ENCODE measurements around the gene HPSE2. TPM values are rescaled to one million over a fixed set of nuclear protein-coding genes. Genes with fewer than 3 reads are reported as not detected.

The HPSE2 gene
- total and polyA plus RNA-seq, 2 experiments from 2014 or later = 0.10 to 0.24 TPM

DNA sequence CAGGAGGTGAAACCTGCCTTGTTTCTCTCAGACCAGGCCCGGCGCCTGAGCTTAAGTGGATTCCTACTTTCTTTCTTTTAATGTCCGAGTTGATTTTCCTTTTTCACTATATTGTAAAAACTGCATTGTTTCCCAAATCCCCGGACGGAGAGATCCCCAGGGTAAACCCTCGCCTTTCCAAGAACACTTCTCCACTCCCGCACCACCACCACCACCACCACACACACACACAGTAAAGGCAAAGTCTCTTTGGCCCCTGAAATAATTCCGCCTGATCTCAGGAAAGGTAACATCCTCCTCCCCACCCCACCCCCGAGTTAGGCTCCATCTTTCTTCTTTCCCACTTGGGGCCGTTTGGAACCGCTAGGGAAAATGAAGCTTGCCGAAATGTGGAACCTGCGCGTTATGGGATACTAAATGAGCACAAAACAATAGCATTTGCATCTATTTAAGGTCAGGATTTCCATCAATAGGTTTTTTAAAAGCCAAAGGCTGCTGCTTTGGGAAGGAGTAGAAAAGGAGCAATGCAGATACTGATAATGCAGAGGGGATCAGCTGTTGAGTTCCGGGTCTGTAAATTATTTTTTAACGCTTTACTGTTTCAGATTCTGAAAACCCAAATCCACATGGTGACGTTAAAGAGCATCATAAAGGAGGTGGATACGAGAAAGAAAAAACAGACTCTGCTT is 2.5 kb downstream of the HPSE2 start:
- peak overlapping the region; percentile 98 for H2AFZ ChIP-seq
- H3F3A ChIP-seq (replicated peaks; ENCODE audit: low read depth) = peaks cover 14% of the 10 kb centered on the region
- H3K9me2 ChIP-seq (ENCODE audit: insufficient read depth) = no peaks in the 10 kb centered on the region
- Mint-ChIP-seq H3K36me3 (ENCODE audit: low read depth) (no peaks in the 10 kb centered on the region), H3K9me3 (no peaks in the 10 kb centered on the region), H3K27me3 (ENCODE audit: insufficient read depth, low read depth, poor library complexity) (peaks cover 84% of the 10 kb centered on the region), H3K4me3 (peak overlapping the region; percentile 75), H3K4me1 (peaks cover 36% of the 10 kb centered on the region; the same call in 2 of the 3 replicates), H3K27ac (no peak overlapping the region)
- H3K36me3 ChIP-seq (ENCODE audit: insufficient read depth) = no peaks in the 10 kb centered on the region
- H3K4me3 ChIP-seq = peak overlapping the region; percentile 75
- no peak overlapping the region for H3K27ac ChIP-seq (ENCODE audit: low read depth)
- peak; percentile 1; the same call in 2 of the 3 replicates for ATAC-seq
- H3K27me3 ChIP-seq (ENCODE audit: insufficient read depth) = peaks cover 100% of the 10 kb centered on the region
- H3K4me1 ChIP-seq (ENCODE audit: insufficient read depth) = peaks cover 47% of the 10 kb centered on the region
- TF ChIP-seq, protein P1, sequence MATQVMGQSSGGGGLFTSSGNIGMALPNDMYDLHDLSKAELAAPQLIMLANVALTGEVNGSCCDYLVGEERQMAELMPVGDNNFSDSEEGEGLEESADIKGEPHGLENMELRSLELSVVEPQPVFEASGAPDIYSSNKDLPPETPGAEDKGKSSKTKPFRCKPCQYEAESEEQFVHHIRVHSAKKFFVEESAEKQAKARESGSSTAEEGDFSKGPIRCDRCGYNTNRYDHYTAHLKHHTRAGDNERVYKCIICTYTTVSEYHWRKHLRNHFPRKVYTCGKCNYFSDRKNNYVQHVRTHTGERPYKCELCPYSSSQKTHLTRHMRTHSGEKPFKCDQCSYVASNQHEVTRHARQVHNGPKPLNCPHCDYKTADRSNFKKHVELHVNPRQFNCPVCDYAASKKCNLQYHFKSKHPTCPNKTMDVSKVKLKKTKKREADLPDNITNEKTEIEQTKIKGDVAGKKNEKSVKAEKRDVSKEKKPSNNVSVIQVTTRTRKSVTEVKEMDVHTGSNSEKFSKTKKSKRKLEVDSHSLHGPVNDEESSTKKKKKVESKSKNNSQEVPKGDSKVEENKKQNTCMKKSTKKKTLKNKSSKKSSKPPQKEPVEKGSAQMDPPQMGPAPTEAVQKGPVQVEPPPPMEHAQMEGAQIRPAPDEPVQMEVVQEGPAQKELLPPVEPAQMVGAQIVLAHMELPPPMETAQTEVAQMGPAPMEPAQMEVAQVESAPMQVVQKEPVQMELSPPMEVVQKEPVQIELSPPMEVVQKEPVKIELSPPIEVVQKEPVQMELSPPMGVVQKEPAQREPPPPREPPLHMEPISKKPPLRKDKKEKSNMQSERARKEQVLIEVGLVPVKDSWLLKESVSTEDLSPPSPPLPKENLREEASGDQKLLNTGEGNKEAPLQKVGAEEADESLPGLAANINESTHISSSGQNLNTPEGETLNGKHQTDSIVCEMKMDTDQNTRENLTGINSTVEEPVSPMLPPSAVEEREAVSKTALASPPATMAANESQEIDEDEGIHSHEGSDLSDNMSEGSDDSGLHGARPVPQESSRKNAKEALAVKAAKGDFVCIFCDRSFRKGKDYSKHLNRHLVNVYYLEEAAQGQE (IDR thresholded peaks at IDR 0.05; ENCODE audit: unreplicated experiment) = no peak
- peak; percentile 77 for TF ChIP-seq EZH2 (IDR thresholded peaks at IDR 0.05; ENCODE audit: low read depth, unreplicated experiment)
- TF ChIP-seq, protein P2, sequence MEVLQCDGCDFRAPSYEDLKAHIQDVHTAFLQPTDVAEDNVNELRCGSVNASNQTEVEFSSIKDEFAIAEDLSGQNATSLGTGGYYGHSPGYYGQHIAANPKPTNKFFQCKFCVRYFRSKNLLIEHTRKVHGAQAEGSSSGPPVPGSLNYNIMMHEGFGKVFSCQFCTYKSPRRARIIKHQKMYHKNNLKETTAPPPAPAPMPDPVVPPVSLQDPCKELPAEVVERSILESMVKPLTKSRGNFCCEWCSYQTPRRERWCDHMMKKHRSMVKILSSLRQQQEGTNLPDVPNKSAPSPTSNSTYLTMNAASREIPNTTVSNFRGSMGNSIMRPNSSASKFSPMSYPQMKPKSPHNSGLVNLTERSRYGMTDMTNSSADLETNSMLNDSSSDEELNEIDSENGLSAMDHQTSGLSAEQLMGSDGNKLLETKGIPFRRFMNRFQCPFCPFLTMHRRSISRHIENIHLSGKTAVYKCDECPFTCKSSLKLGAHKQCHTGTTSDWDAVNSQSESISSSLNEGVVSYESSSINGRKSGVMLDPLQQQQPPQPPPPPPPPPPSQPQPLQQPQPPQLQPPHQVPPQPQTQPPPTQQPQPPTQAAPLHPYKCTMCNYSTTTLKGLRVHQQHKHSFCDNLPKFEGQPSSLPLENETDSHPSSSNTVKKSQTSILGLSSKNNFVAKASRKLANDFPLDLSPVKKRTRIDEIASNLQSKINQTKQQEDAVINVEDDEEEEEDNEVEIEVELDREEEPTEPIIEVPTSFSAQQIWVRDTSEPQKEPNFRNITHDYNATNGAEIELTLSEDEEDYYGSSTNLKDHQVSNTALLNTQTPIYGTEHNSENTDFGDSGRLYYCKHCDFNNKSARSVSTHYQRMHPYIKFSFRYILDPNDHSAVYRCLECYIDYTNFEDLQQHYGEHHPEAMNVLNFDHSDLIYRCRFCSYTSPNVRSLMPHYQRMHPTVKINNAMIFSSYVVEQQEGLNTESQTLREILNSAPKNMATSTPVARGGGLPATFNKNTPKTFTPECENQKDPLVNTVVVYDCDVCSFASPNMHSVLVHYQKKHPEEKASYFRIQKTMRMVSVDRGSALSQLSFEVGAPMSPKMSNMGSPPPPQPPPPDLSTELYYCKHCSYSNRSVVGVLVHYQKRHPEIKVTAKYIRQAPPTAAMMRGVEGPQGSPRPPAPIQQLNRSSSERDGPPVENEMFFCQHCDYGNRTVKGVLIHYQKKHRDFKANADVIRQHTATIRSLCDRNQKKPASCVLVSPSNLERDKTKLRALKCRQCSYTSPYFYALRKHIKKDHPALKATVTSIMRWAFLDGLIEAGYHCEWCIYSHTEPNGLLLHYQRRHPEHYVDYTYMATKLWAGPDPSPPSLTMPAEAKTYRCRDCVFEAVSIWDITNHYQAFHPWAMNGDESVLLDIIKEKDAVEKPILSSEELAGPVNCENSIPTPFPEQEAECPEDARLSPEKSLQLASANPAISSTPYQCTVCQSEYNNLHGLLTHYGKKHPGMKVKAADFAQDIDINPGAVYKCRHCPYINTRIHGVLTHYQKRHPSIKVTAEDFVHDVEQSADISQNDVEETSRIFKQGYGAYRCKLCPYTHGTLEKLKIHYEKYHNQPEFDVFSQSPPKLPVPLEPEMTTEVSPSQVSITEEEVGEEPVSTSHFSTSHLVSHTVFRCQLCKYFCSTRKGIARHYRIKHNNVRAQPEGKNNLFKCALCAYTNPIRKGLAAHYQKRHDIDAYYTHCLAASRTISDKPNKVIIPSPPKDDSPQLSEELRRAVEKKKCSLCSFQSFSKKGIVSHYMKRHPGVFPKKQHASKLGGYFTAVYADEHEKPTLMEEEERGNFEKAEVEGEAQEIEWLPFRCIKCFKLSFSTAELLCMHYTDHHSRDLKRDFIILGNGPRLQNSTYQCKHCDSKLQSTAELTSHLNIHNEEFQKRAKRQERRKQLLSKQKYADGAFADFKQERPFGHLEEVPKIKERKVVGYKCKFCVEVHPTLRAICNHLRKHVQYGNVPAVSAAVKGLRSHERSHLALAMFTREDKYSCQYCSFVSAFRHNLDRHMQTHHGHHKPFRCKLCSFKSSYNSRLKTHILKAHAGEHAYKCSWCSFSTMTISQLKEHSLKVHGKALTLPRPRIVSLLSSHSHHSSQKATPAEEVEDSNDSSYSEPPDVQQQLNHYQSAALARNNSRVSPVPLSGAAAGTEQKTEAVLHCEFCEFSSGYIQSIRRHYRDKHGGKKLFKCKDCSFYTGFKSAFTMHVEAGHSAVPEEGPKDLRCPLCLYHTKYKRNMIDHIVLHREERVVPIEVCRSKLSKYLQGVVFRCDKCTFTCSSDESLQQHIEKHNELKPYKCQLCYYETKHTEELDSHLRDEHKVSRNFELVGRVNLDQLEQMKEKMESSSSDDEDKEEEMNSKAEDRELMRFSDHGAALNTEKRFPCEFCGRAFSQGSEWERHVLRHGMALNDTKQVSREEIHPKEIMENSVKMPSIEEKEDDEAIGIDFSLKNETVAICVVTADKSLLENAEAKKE (CRISPR knock-in tag; IDR thresholded peaks at IDR 0.05) = no peak
- H3K4me2 ChIP-seq = peak overlapping the region; percentile 82
- H4K20me1 ChIP-seq (replicated peaks; ENCODE audit: insufficient read depth) = no peaks in the 10 kb centered on the region
- no peaks in the 10 kb centered on the region for H3K79me2 ChIP-seq (replicated peaks; ENCODE audit: insufficient read depth)
- DNase-seq (ENCODE audit: low spot score) = peak; percentile 30

All from GM23338 (cell line).